NCI-H446 (cell line): ENCODE results near the gene ADA.
A peak's percentile ranks its signal among the peaks of the same experiment; 100 is the strongest.
"Not testable (repeated sequence)": the region's sequence is repeated elsewhere in the genome, so short reads cannot be mapped to it uniquely, and the experiment has no call there.

ENCODE experiments used
- DNase-seq, 2 experiments: peaks; one replicate each; lab custom pipeline; 2025; lab: John Stamatoyannopoulos, UW

ADA gene

GRCh38 chr20:44678990-44679611 lies 27.6 kb upstream of the ADA start:
- DNase-seq: no peak

GRCh38 chr20:44678242-44678641 lies 26.7 kb upstream of the ADA start:
- DNase-seq: no peak

- DNase-seq: not testable (repeated sequence)
These were observed 20.9 kb upstream of the ADA start for GRCh38 chr20:44672318-44672902.

GRCh38 chr20:44671541-44671940 lies 20.0 kb upstream of the ADA start:
- DNase-seq: not testable (repeated sequence)

- DNase-seq: not testable (repeated sequence)
These were observed 19.4 kb upstream of the ADA start for GRCh38 chr20:44670851-44671250.

- no peak for DNase-seq
These were observed 14.6 kb upstream of the ADA start for GRCh38 chr20:44666066-44666465.

GRCh38 chr20:44664131-44664530 lies 12.6 kb upstream of the ADA start:
- no peak for DNase-seq

- no peak for DNase-seq
These were observed 10.8 kb upstream of the ADA start for GRCh38 chr20:44662261-44662660.

GRCh38 chr20:44660581-44660980 lies 9.1 kb upstream of the ADA start:
- DNase-seq: no peak

GRCh38 chr20:44659931-44660330 lies 8.4 kb upstream of the ADA start:
- no peak for DNase-seq

- DNase-seq: no peak
These were observed 7.3 kb upstream of the ADA start for GRCh38 chr20:44658810-44659209.

- no peak for DNase-seq
These were observed 6.4 kb upstream of the ADA start for GRCh38 chr20:44657875-44658274.

- DNase-seq: no peak
These were observed 4.9 kb upstream of the ADA start for GRCh38 chr20:44656448-44656847.

- not testable (repeated sequence) for DNase-seq
These were observed 2.7 kb upstream of the ADA start for GRCh38 chr20:44654210-44654609.

GRCh38 chr20:44653546-44653945 lies 2.0 kb upstream of the ADA start:
- DNase-seq: no peak

- DNase-seq: no peak
These were observed 140 bp downstream of the ADA start for GRCh38 chr20:44651434-44651683.

- peak in 1 of 2 experiments; percentile 12 for DNase-seq
These were observed 597 bp downstream of the ADA start for GRCh38 chr20:44650771-44651433.

GRCh38 chr20:44649976-44650375 lies 1.5 kb downstream of the ADA start:
- DNase-seq: no peak

- DNase-seq: no peak
These were observed 2.4 kb downstream of the ADA start for GRCh38 chr20:44649126-44649525.

- no peak for DNase-seq
These were observed 2.9 kb downstream of the ADA start for GRCh38 chr20:44648579-44648978.

GRCh38 chr20:44648068-44648467 lies 3.4 kb downstream of the ADA start:
- no peak for DNase-seq

- no peak for DNase-seq
These were observed 4.7 kb downstream of the ADA start for GRCh38 chr20:44646641-44647274.

- no peak for DNase-seq
These were observed 5.4 kb downstream of the ADA start for GRCh38 chr20:44646023-44646640.
